ENCODE data around the gene SRP19.

Gene SRP19

DNA sequence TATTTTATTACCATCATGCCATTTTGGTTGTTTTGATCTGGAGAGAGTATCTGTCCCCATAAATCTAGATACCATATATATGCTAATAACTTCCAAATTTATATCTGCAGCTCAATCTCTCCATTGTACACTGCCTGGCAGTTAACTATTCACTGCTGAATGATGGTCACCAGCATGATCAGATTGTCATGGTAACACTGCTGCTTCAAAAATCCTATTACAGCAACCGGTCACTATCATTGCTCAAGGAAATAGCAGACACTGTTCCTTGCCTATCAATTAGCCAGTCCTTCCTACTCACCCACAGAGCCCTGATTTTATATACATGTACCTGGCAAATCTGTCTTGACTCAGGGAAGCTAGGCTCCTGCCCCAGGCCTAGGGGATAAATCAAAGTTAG, 49.4 kb downstream of the SRP19 start:
- TF ChIP-seq, protein P1, sequence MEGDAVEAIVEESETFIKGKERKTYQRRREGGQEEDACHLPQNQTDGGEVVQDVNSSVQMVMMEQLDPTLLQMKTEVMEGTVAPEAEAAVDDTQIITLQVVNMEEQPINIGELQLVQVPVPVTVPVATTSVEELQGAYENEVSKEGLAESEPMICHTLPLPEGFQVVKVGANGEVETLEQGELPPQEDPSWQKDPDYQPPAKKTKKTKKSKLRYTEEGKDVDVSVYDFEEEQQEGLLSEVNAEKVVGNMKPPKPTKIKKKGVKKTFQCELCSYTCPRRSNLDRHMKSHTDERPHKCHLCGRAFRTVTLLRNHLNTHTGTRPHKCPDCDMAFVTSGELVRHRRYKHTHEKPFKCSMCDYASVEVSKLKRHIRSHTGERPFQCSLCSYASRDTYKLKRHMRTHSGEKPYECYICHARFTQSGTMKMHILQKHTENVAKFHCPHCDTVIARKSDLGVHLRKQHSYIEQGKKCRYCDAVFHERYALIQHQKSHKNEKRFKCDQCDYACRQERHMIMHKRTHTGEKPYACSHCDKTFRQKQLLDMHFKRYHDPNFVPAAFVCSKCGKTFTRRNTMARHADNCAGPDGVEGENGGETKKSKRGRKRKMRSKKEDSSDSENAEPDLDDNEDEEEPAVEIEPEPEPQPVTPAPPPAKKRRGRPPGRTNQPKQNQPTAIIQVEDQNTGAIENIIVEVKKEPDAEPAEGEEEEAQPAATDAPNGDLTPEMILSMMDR (IDR thresholded peaks at IDR 0.05; ENCODE audit: extremely low read depth, insufficient read depth, missing control alignments) = no peak
- in situ Hi-C loops (cut with MboI; ENCODE audit: low pct_unique_long_range_greater_than_20kb, low sequenced_read_pairs, unreplicated experiment) = no loop called here
- no peak for DNase-seq (ENCODE audit: low spot score)

DNA sequence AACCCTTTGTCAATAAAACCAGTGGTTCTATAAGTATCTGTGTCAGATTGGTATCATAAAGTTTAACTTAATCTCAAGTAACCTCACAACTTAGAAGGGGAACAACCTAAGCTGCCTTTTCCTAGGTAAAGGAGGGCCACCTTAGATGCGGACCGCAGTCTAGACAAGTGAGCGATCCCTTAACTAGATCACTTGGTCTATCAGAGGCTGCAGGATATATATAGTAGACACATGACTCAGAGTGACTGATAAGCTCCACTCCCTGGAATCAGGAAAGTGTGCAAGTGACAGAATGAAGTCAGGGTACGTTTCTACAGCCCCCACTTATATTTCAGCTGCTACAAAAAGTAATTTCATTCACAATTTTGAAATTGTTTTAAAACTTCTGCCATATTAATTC, 53.5 kb downstream of the SRP19 start:
- TF ChIP-seq, protein P1 (IDR thresholded peaks at IDR 0.05; ENCODE audit: extremely low read depth, insufficient read depth, missing control alignments) = no peak
- DNase-seq (ENCODE audit: low spot score) = no peak
- in situ Hi-C loops (cut with MboI; ENCODE audit: low pct_unique_long_range_greater_than_20kb, low sequenced_read_pairs, unreplicated experiment) = no loop called here

DNA sequence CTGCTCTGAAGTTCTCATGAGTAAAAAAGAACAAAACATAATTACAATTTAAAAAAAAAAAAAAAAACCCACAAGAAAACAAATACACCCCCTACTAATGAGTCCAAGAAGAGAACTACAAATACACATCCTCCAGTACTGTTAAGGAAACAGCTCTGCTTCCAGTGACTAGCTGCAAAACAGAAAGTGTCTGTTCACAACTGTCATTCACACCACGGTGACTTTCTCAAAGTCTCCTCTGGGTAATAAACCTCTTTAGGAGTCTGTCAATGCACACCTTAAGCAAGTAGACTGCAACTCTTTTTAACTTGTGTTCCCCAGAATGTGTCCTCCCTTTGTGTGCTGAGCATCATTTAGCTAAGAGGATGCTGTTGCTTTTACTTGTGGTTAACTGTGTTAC, 54.7 kb downstream of the SRP19 start:
- in situ Hi-C loops (cut with MboI; ENCODE audit: low pct_unique_long_range_greater_than_20kb, low sequenced_read_pairs, unreplicated experiment) = no loop called here
- TF ChIP-seq, protein P1 (IDR thresholded peaks at IDR 0.05; ENCODE audit: extremely low read depth, insufficient read depth, missing control alignments) = no peak

DNA sequence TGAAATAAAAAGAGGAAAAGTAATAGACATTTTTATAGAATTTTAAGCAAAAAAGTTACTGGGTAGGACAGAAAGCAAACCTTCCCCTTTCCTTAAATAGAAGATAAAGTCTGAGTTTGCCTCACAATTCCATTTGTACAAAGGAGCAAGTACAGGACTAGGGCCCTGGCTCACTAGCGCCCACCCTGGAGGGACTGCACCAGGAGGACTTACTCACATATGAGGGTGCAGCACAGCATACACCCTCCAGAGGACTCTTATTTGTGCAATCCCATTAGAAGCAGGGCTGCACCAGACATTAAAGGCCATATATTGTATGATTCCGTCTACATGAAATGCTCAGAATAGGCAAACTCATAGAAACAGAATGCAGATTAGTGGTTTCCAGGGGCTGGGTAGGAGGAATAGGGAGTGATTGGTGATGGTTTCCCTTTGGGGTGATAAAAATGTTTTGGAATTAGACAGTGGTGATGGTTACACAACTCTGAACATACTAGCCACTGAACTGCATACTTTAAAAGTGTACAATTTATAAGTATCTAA, 56.4 kb downstream of the SRP19 start:
- TF ChIP-seq, protein P1 (IDR thresholded peaks at IDR 0.05; ENCODE audit: extremely low read depth, insufficient read depth, missing control alignments) = peak; percentile 43
- in situ Hi-C loops (cut with MboI; ENCODE audit: low pct_unique_long_range_greater_than_20kb, low sequenced_read_pairs, unreplicated experiment) = no loop called here
- no peak for DNase-seq (ENCODE audit: low spot score)

More for the DNA sequence above, 54.7 kb downstream of the SRP19 start:
- no peak for DNase-seq (ENCODE audit: low spot score)

DNA sequence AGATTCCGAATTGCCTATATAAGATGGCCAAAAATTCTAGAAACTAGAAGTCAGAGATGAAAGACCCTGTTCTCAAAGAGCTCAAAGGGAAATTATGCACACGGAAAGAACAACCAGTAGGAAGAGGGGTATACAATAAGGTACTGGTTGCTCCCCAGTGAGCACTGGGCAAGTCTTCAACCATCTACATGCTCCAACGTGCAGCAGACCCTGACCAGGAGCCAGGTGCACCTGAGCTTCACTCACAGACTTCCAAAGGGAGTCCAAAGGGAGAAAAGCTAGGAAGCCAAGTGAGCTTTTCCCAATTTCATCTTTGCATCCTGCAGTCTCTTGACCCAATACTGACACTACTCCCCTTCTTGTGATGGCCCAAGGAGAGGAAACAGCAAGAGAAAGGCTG, 57.0 kb downstream of the SRP19 start:
- in situ Hi-C loops (cut with MboI; ENCODE audit: low pct_unique_long_range_greater_than_20kb, low sequenced_read_pairs, unreplicated experiment) = no loop called here
- no peak for DNase-seq (ENCODE audit: low spot score)
- TF ChIP-seq, protein P1 (IDR thresholded peaks at IDR 0.05; ENCODE audit: extremely low read depth, insufficient read depth, missing control alignments) = no peak

DNA sequence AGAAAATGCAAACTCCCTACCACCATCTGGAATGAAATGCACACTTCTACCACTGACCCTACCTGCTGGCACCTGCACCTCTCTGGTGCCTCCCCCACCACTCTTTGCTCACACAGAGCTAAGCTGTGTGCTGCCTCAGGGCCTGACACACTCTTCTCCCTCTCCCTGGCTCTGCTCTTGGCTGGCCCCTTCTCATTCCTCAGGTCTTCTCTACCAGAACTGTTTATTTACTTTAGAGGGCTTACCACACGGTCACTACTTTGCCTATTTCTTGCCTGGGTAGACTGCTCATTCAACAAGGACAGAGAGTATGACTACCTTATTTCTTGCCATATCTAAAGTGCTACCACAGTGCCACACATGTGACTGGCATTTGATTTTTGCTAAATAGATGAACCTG, 57.6 kb downstream of the SRP19 start:
- no peak for DNase-seq (ENCODE audit: low spot score)
- TF ChIP-seq, protein P1 (IDR thresholded peaks at IDR 0.05; ENCODE audit: extremely low read depth, insufficient read depth, missing control alignments) = no peak

More for the DNA sequence above, 57.6 kb downstream of the SRP19 start:
- in situ Hi-C loops (cut with MboI; ENCODE audit: low pct_unique_long_range_greater_than_20kb, low sequenced_read_pairs, unreplicated experiment) = no loop called here

All from GM13977 (cell line).